Choroid plexus epithelial cell (primary cell): ENCODE measurements around the gene TNFRSF25.
"Not testable (repeated sequence)": the region's sequence is repeated elsewhere in the genome, so short reads cannot be mapped to it uniquely, and the experiment has no call there.

ENCODE experiments used
- DNase-seq: peaks from one replicate; pipeline ENCODE4 v3.0.0-alpha.2; 2010; ENCODE audit warnings: low read depth
- H3K4me3 ChIP-seq: 2 replicates; pipeline ENCODE4 v1.5.1; 2011; ENCODE audit warnings: low read depth, mild to moderate bottlenecking, control low read depth, low read length, moderate library complexity
- TF ChIP-seq, protein P1 (sequence below): conservative IDR thresholded peaks from 2 replicates; pipeline ENCODE4 v1.5.1; 2011; ENCODE audit warnings: low read depth, mild to moderate bottlenecking, control low read depth, inconsistent platforms, low read length, moderate library complexity

TNFRSF25 gene

DNA sequence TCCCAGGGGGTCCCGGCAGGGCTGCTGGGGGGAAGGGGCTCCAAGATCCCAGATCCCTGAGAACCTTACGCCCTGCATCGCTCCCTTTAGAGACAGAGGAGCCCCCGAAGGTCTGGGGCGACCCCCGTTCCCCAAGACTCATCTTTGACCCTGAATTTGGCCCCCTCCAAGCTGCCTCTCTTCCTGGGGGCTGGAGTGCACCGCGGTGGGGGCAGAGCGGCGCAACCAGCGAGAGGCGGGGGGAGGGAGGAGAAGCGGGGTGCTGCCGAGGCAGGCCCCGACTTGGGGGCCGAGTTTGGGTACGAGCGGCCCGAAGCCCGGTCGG, 30.9 kb upstream of the TNFRSF25 start:
- DNase-seq, result no peak
- peak overlapping the region; percentile 64 for H3K4me3 ChIP-seq
- TF ChIP-seq, protein P1, sequence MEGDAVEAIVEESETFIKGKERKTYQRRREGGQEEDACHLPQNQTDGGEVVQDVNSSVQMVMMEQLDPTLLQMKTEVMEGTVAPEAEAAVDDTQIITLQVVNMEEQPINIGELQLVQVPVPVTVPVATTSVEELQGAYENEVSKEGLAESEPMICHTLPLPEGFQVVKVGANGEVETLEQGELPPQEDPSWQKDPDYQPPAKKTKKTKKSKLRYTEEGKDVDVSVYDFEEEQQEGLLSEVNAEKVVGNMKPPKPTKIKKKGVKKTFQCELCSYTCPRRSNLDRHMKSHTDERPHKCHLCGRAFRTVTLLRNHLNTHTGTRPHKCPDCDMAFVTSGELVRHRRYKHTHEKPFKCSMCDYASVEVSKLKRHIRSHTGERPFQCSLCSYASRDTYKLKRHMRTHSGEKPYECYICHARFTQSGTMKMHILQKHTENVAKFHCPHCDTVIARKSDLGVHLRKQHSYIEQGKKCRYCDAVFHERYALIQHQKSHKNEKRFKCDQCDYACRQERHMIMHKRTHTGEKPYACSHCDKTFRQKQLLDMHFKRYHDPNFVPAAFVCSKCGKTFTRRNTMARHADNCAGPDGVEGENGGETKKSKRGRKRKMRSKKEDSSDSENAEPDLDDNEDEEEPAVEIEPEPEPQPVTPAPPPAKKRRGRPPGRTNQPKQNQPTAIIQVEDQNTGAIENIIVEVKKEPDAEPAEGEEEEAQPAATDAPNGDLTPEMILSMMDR, result no peak

DNA sequence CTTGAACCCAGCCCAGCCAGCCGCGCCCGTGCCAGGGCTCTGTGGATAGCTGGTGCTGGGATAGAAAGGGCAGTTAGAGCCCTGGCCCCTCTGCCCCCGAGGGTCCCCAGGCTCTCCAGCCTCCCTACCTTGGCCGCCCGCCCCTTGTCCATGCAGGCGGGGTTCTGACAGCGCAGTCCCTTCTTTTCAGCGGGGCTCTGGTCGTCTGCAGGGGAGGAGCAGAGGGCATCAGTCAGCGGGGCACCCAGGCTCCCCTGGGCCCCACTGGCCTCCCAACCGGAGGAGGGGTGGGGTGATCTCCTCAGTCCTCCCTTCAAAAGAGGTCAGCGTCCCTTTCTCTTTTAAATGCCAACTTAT, 30.4 kb upstream of the TNFRSF25 start:
- no peak for DNase-seq
- TF ChIP-seq, protein P1, result no peak
- peak overlapping the region; percentile 64 for H3K4me3 ChIP-seq

DNA sequence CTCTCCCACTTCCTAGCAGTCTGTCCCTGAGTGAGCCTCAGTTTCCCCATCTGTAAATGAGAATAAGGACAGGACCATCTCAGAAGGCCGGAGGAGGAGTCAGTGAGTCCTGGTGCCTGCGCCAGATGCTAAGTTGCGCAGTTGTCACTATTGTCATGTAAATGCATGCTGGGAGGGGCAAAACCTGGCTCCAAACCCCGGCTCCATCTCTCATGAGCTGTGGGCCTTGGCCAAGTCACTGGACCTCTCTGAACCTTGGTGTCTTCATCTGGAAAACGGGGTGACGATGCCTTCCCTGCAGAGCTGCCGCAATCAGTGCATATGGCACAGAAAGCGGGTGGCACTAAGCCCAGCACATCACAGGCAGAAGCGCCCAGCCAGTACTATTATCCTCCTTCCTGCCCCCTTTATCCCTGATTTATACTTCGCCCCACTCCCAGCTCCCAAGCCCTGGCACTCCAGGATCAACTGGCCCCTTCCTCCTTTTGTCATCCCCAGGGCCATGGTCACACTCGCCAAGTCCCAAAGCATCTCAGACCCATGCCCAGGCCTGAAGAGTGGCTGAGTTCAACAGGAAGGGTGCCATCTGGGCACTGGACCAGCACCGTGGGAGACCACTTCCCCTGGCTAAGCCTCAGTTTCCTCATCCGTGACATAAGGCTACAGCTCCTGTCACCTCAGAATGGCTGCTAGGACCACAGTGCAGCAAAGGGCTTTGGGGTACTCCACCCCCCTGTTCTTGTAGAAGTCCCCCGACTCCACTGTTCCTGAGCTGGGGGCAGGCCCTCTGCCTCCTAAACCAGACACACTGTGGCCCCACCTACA, 29.8 kb upstream of the TNFRSF25 start:
- DNase-seq, result no peak

DNA sequence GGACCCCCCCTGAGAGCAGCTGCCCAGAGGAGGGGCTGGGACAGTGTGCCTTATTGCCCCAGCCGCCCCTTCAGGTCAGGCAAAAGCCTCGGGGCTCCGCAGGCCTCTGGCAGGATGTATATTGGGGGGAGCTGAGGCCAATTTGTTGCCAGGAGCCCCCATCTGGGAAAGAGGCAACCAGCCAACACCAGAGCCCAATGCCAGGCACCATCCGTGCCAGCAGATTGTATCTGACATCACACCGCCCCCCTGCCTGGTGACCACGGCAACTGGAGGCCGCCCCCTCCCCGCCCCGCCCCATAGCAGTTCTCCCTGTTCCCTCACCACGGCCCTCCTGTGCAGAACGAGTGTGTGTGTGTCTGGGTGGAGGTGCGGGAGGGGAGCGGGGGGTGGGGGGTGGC, 29.1 kb upstream of the TNFRSF25 start:
- TF ChIP-seq, protein P1, result no peak
- no peak overlapping the region for H3K4me3 ChIP-seq
- DNase-seq, result no peak

More for the DNA sequence above, 29.8 kb upstream of the TNFRSF25 start:
- H3K4me3 ChIP-seq, result no peak overlapping the region
- TF ChIP-seq, protein P1, result no peak

DNA sequence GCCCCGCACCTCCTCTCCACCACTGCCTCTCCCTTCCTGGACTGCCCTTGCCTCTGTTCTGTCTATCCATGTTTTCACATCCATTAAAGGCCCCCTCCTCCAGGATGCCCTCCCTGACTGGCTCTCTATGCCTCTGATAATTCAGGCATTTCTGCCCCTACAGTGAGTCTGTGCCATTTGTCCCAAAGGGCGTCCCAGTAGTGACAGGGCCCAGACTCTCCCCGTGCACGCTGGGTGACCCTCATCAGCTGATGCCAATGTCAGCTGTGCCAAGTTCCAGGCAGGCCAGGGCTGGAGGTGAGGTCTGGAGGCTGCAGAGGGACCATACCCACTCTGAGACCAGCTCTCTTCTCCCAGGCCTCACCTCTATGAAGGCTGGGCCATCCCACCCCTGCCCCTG, 28.7 kb upstream of the TNFRSF25 start:
- TF ChIP-seq, protein P1, result no peak
- no peak overlapping the region for H3K4me3 ChIP-seq
- no peak for DNase-seq

DNA sequence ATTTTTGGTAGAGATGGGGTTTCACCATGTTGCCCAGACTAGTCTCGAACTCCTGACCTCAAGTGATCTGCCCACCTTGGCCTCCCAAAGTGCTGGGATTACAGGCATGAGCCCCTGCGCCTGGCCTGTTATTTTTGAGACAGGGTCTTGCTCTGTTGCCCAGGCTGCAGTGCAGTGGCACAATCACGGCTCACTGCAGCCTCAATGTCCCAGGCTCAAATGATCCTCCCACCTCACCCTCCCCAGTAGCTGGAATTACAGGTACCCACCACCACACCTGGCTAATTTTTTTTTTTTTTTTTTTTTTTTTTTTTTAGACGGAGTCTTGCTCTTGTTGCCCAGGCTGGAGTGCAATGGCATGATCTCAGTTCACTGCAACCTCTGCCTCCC, 27.9 kb upstream of the TNFRSF25 start:
- not testable (repeated sequence) for H3K4me3 ChIP-seq, DNase-seq

DNA sequence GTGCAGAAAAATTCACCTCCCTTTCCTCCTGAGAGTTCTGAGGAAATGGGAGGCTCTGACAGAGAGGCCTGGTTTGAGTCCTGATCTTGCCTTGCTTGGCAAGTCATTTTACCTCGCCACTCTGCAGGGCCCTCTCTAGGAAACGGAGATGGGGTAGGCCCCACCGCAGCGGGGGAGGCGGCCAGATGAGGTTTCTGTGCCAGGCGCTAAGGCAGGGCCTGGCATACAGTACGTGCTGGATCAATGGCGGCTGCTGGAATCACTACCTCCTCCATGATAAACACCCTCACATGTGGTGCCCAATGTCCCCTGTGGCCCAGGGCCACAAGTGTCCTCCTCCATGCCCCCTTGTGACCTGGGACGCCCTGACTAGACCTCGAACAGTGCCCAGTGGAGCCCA, 26.0 kb upstream of the TNFRSF25 start:
- DNase-seq, result no peak
- TF ChIP-seq, protein P1, result no peak
- H3K4me3 ChIP-seq, result no peak overlapping the region
